Erythroblast (primary cell): ENCODE data around the gene RIT2.

Source experiments
- GATA1 ChIP-seq: IDR thresholded peaks from 2 replicates; pipeline ENCODE4 v1.6.1; 2011; ENCODE audit warnings: low read depth, mild to moderate bottlenecking, control low read depth, low read length, moderate library complexity
- POLR2A ChIP-seq: IDR thresholded peaks from 2 replicates; pipeline ENCODE4 v1.6.1; 2011; ENCODE audit warnings: mild to moderate bottlenecking, low read length

- TF ChIP-seq POLR2A = no peak
- TF ChIP-seq GATA1 = no peak
Measured at GRCh38 chr18:42828881-42829280, 286.6 kb downstream of the RIT2 start.
